22Rv1 (cell line): Measurements from ENCODE around the gene KCNN2.

Source experiments
- ZFX ChIP-seq: fragments of 450-650 bp; IDR thresholded peaks from 2 replicates; pipeline ENCODE4 v1.6.1; 2017; ENCODE audit warnings: antibody characterized with exemption, borderline replicate concordance
- TF ChIP-seq, protein P1 (sequence below): fragments of 450-650 bp; IDR thresholded peaks from 2 replicates; pipeline ENCODE4 v1.5.1; 2017; ENCODE audit warnings: mild to moderate bottlenecking

DNA sequence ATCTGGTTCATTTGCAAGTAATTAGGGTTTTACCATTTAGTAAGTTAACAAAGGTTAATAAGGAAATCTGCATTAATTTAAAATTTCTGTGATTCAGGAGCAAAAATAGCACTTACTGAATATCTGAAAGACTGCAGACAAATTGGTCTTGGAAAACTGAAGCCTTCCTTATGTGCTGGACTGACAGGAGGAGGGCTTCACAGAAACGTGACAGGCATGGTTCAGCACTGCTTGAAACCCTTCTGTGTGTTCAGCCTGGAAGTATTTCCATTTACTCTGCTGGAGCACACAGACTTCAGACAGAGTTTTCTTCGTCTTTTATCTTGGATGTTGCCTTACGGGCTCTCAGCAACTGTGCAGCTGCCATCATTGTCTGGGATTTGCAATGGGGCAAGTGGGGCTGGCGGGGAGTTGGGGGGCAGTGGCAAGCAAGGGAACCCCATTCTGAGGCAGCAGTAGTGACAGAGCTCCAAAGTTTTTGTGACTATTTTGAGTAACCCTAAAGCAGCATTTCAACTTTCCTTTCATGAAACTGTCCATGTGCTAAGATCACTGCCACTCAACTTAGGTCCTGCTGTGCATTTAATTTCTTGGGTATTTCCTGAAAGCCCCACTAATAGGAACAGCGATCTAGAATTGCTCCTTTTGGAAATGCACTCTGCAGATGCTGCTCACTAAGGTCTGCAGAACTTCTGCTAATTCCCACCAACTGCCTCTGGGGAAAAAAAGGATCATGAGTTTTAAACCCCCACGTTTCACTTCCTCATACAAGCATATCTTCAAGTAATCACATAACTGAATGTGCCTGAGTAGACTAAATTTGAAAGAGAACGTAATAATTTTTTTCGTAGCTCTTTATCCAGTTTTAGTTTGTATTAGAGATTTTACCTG is 56.6 kb downstream of the KCNN2 start:
- TF ChIP-seq, protein P1, sequence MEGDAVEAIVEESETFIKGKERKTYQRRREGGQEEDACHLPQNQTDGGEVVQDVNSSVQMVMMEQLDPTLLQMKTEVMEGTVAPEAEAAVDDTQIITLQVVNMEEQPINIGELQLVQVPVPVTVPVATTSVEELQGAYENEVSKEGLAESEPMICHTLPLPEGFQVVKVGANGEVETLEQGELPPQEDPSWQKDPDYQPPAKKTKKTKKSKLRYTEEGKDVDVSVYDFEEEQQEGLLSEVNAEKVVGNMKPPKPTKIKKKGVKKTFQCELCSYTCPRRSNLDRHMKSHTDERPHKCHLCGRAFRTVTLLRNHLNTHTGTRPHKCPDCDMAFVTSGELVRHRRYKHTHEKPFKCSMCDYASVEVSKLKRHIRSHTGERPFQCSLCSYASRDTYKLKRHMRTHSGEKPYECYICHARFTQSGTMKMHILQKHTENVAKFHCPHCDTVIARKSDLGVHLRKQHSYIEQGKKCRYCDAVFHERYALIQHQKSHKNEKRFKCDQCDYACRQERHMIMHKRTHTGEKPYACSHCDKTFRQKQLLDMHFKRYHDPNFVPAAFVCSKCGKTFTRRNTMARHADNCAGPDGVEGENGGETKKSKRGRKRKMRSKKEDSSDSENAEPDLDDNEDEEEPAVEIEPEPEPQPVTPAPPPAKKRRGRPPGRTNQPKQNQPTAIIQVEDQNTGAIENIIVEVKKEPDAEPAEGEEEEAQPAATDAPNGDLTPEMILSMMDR: no peak
- TF ChIP-seq ZFX: no peak
